K562 (cell line): Measurements from ENCODE around the gene ACTRT2. TPM values are rescaled to one million over a fixed set of nuclear protein-coding genes. Genes with fewer than 3 reads are reported as not detected.

Experiments used
- ATAC-seq: fragments of 200-7000 bp; cut with Tn5 transposase; 3 replicates; pipeline ENCODE4 v1.9.1; 2020; ENCODE audit warnings: moderate library complexity
- BruUV-seq: library from RNA; stranded (reverse); fragments of 400-500 nt; replicated peaks from 2 replicates; lab custom pipeline; 2021; lab: Mats Ljungman, UMichigan
- CTCF ChIA-PET: fragments of 300-600 bp; formaldehyde crosslinking; extraction: SDS; loops from one replicate; lab custom pipeline; 2021; ENCODE audit warnings: low intra/inter-chr PET ratio; lab: Yijun Ruan, JAX
- POLR2A ChIA-PET: fragments of 300-600, 350-650 bp; sonication (Branson Sonifier 250); formaldehyde crosslinking; extraction: SDS; loops from one replicate; lab custom pipeline; 2021; ENCODE audit warnings: antibody characterized with exemption, inconsistent platforms; lab: Yijun Ruan, JAX
- DNase-seq, 4 experiments: peaks; one replicate each; pipeline versions ENCODE4 v3.0.0 to v3.0.0-alpha.2; 2011 to 2018; ENCODE audit warnings: low spot score in 3 of 4, mixed read lengths in 3 of 4; ENCODE audit errors: extremely low read depth in 1 of 4
- FAIRE-seq: peaks from 2 replicates; lab custom pipeline; 2011; peaks lifted over from hg19 to GRCh38; lab: Jason Lieb, UNC
- H2AFZ ChIP-seq: 2 replicates; pipeline ENCODE4 v1.6.0; 2011; ENCODE audit warnings: low read depth, low read length, control low read depth, inconsistent platforms
- H3K27ac ChIP-seq: fragments of 200-600 bp; 3 replicates; pipeline ENCODE4 v1.8.0; 2011; ENCODE audit warnings: low read depth, mild to moderate bottlenecking, control low read depth, inconsistent platforms, low read length, moderate library complexity, mixed read lengths; ENCODE audit errors: extremely low read depth
- H3K27me3 ChIP-seq, 2 experiments: fragments of 300-600 bp in 1 of 2; 2 replicates in 1 of 2; 3 replicates in 1 of 2; pipeline versions ENCODE4 v1.6.0 to v1.8.0; 2011; ENCODE audit warnings: inconsistent platforms in 2 of 2, low read length in 2 of 2, mild to moderate bottlenecking in 1 of 2, mixed read lengths in 1 of 2, moderate library complexity in 1 of 2; ENCODE audit not compliant: control insufficient read depth in 2 of 2, insufficient read depth in 2 of 2
- H3K36me3 ChIP-seq: fragments of 300-600 bp; 3 replicates; pipeline ENCODE4 v1.8.0; 2011; ENCODE audit warnings: mild to moderate bottlenecking, low read length, inconsistent platforms; ENCODE audit not compliant: control insufficient read depth, insufficient read depth
- H3K4me1 ChIP-seq, 2 experiments: fragments of 200-600 bp in 1 of 2; replicated peaks in 1 of 2; 2 replicates in 1 of 2; 3 replicates in 1 of 2; pipeline versions ENCODE4 v1.5.1 to v1.8.0; 2011; ENCODE audit warnings: inconsistent platforms in 2 of 2, low read length in 2 of 2, mild to moderate bottlenecking in 1 of 2, mixed read lengths in 1 of 2, moderate library complexity in 1 of 2; ENCODE audit not compliant: control insufficient read depth in 2 of 2, insufficient read depth in 2 of 2
- H3K4me2 ChIP-seq: 2 replicates; pipeline ENCODE4 v1.6.1; 2011; ENCODE audit warnings: low read length, control low read depth, inconsistent platforms, mixed read lengths; ENCODE audit not compliant: insufficient read depth
- H3K4me3 ChIP-seq: fragments of 200-600 bp; sonication (generic), shearing (Covaris generic); 2 replicates; pipeline ENCODE4 v1.5.1; 2016; ENCODE audit warnings: control low read depth, inconsistent platforms
- H3K79me2 ChIP-seq: fragments of 200-600 bp; 3 replicates; pipeline ENCODE4 v1.8.0; 2011; ENCODE audit warnings: low read length, inconsistent platforms; ENCODE audit not compliant: control insufficient read depth, insufficient read depth
- H3K9ac ChIP-seq, 2 experiments: 2 replicates each; pipeline versions ENCODE4 v1.6.0 to v1.6.1; 2011; ENCODE audit warnings: low read depth in 2 of 2, low read length in 2 of 2, control low read depth in 1 of 2, inconsistent platforms in 1 of 2, mild to moderate bottlenecking in 1 of 2, mixed read lengths in 1 of 2; ENCODE audit not compliant: insufficient read depth in 1 of 2
- H3K9me1 ChIP-seq: one replicate; pipeline ENCODE4 v1.6.0; 2011; ENCODE audit warnings: inconsistent platforms, mild to moderate bottlenecking, low read length, moderate library complexity; ENCODE audit not compliant: control insufficient read depth, insufficient read depth
- H3K9me3 ChIP-seq: replicated peaks from 2 replicates; pipeline ENCODE4 v1.5.1; 2011; ENCODE audit warnings: low read depth, low read length, inconsistent platforms; ENCODE audit not compliant: control insufficient read depth, insufficient read depth
- H4K20me1 ChIP-seq: replicated peaks from 2 replicates; pipeline ENCODE4 v1.6.1; 2011; ENCODE audit warnings: low read length, inconsistent platforms, mixed read lengths; ENCODE audit not compliant: control insufficient read depth, insufficient read depth
- ASH1L ChIP-seq: fragments of 450-650 bp; IDR thresholded peaks from 2 replicates; pipeline ENCODE4 v1.6.1; 2018; ENCODE audit warnings: borderline replicate concordance, mild to moderate bottlenecking, low read depth; ENCODE audit not compliant: partially characterized antibody
- BCOR ChIP-seq: fragments of 450-650 bp; IDR thresholded peaks from 2 replicates; pipeline ENCODE4 v1.6.1; 2016
- CCNT2 ChIP-seq: IDR thresholded peaks from 2 replicates; pipeline ENCODE4 v1.6.1; 2011; ENCODE audit warnings: borderline replicate concordance, low read depth, mild to moderate bottlenecking, moderate library complexity, mixed read lengths, low read length; ENCODE audit not compliant: insufficient read length; ENCODE audit errors: extremely low read depth
- DPF2 ChIP-seq: fragments of 450-650 bp; IDR thresholded peaks from 2 replicates; pipeline ENCODE4 v1.6.1; 2016
- MECOM ChIP-seq: fragments of 250-450 bp; sonication (Bioruptor Pico); IDR thresholded peaks from 2 replicates; pipeline ENCODE4 v1.8.0; 2022; ENCODE audit warnings: inconsistent platforms
- MED1 ChIP-seq: sonication (generic); formaldehyde crosslinking; IDR thresholded peaks from 2 replicates; pipeline ENCODE4 v1.8.1; 2023; ENCODE audit warnings: missing genetic modification reagents, borderline replicate concordance
- RAD51 ChIP-seq: fragments of 450-650 bp; IDR thresholded peaks from 2 replicates; pipeline ENCODE4 v1.7.1; 2016; ENCODE audit warnings: low read depth, mild to moderate bottlenecking, borderline replicate concordance
- YBX1 ChIP-seq: fragments of 450-650 bp; IDR thresholded peaks from 2 replicates; pipeline ENCODE4 v1.7.1; 2016; ENCODE audit warnings: mild to moderate bottlenecking
- ZBTB7A ChIP-seq: IDR thresholded peaks from 2 replicates; pipeline ENCODE4 v1.6.1; 2011; ENCODE audit warnings: low read depth, mild to moderate bottlenecking, low read length, moderate library complexity, borderline replicate concordance; ENCODE audit not compliant: control insufficient read depth
- ZBTB8A ChIP-seq: fragments of 450-650 bp; IDR thresholded peaks from 2 replicates; pipeline ENCODE4 v1.6.1; 2018; ENCODE audit warnings: mild to moderate bottlenecking, moderate library complexity; ENCODE audit not compliant: partially characterized antibody
- ZNF23 ChIP-seq: fragments of 250-450 bp; sonication (Bioruptor Pico); IDR thresholded peaks from 2 replicates; pipeline ENCODE4 v1.4.0; 2020; ENCODE audit warnings: mild to moderate bottlenecking
- ZNF316 ChIP-seq: fragments of 450-650 bp; IDR thresholded peaks from 2 replicates; pipeline ENCODE4 v1.6.1; 2016
- ZNF655 ChIP-seq: fragments of 250-450 bp; sonication (Bioruptor Pico); IDR thresholded peaks from 2 replicates; pipeline ENCODE4 v1.5.0; 2021
- ZNF785 ChIP-seq: fragments of 250-450 bp; sonication (Bioruptor Pico); IDR thresholded peaks from 2 replicates; pipeline ENCODE4 v1.4.0; 2020; ENCODE audit warnings: mild to moderate bottlenecking
- in situ Hi-C: fragments of 300-500 bp; cut with MboI; formaldehyde crosslinking; loops from 4 replicates; pipeline ENCODE4 v1.15.0; 2018; ENCODE audit warnings: inconsistent platforms, mixed read lengths
- intact Hi-C: fragments of 100-400 bp; cut with micrococcal nuclease; formaldehyde crosslinking; loops from 2 replicates; pipeline ENCODE4 v1.14.2; 2022
- polyA plus RNA-seq, 8 experiments: library from polyadenylated mRNA; depleted of rRNA in 4 of 8; stranded (reverse) in 5 of 8; unstranded in 3 of 8; fragments of >200 nt; fragmentation: Nextera tagmentation in 2 of 8; fragmentation: Illumina TruSeq in 1 of 8; extraction: Ambion mirVana in 2 of 8; extraction: Trizol in 1 of 8; gene quantifications; 2 replicates each; pipeline versions ENCODE4 v1.2.1 to v1.2.3, GENCODE V29; 2011 to 2014; ENCODE audit warnings: inconsistent platforms in 1 of 8, missing spikeins in 1 of 8
- total RNA-seq, 7 experiments: library from RNA; depleted of rRNA in 6 of 7; stranded (reverse); fragments of >200 nt in 6 of 7; fragmentation: Illumina TruSeq in 2 of 7; extraction: Trizol in 2 of 7; gene quantifications; 2 replicates each; pipeline versions ENCODE4 v1.2.1 to v1.2.3, GENCODE V29; 2011 to 2021; ENCODE audit warnings: low replicate concordance in 1 of 7
- TF ChIP-seq, protein P1 (sequence below): fragments of 250-450 bp; sonication (Bioruptor Pico); IDR thresholded peaks from 2 replicates; pipeline ENCODE4 v1.8.0; 2022; ENCODE audit warnings: inconsistent platforms, mild to moderate bottlenecking, moderate library complexity, borderline replicate concordance
- TF ChIP-seq, protein P2 (sequence below): fragments of 250-450 bp; sonication (Bioruptor Pico); IDR thresholded peaks from 2 replicates; pipeline ENCODE4 v1.4.0; 2020; ENCODE audit warnings: mild to moderate bottlenecking

The ACTRT2 gene
- total and polyA plus RNA-seq, 9 of the 15 experiments (the other 6 are each of a cell fraction or from before 2014, with no cell fraction given): not detected

DNA sequence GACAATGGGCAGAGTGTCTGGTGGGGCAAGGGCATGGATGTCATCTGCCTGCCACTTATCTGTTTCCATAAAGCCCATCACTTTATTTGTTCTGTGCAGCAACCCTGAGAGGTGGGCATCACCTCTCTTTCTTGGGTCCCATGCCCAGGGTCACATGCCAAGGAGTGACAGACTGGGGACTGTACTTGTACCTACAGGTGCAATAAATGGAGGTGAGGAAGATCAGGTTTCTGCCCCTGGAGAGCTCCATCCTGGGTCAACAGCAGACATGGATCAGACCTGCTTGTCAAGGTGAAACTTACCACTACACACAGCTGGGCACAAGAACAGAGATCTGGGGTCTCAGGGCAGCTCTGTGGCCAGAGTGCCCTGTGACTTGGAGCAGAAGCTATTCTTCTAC lies 29.3 kb downstream of the ACTRT2 start:
- DNase-seq: no peak
- H4K20me1 ChIP-seq: no peaks in the 10 kb centered on the region
- POLR2A ChIA-PET: no interaction called here
- intact Hi-C loops (no loop called here), in situ Hi-C loops (no loop called here)
- H3K4me1 ChIP-seq: no peaks in the 10 kb centered on the region
- peaks cover 0 to 9% of the 10 kb centered on the region in 2 experiments; a peak in 1 of 5 replicates for H3K27me3 ChIP-seq
- FAIRE-seq: no peak
- H3K79me2 ChIP-seq: no peaks in the 10 kb centered on the region
- H2AFZ ChIP-seq: no peak overlapping the region
- H3K36me3 ChIP-seq: no peaks in the 10 kb centered on the region
- H3K9me1 ChIP-seq: no peaks in the 10 kb centered on the region
- ATAC-seq: no peak
- no peak overlapping the region for H3K4me2 ChIP-seq
- no peak overlapping the region for H3K4me3 ChIP-seq
- H3K9ac ChIP-seq: no peak overlapping the region
- H3K9me3 ChIP-seq: no peaks in the 10 kb centered on the region
- no TSS peak for BruUV-seq
- CTCF ChIA-PET: no interaction called here
- TF ChIP-seq ZNF23 (CRISPR knock-in tag): no peak
- no peak for TF ChIP-seq ZNF785
- TF ChIP-seq, protein P1, sequence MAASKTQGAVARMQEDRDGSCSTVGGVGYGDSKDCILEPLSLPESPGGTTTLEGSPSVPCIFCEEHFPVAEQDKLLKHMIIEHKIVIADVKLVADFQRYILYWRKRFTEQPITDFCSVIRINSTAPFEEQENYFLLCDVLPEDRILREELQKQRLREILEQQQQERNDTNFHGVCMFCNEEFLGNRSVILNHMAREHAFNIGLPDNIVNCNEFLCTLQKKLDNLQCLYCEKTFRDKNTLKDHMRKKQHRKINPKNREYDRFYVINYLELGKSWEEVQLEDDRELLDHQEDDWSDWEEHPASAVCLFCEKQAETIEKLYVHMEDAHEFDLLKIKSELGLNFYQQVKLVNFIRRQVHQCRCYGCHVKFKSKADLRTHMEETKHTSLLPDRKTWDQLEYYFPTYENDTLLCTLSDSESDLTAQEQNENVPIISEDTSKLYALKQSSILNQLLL (CRISPR knock-in tag): no peak
- no peak for TF ChIP-seq RAD51
- TF ChIP-seq DPF2: no peak
- TF ChIP-seq MED1 (CRISPR knock-in tag): no peak
- no peak for TF ChIP-seq ZNF316
- TF ChIP-seq, protein P2, sequence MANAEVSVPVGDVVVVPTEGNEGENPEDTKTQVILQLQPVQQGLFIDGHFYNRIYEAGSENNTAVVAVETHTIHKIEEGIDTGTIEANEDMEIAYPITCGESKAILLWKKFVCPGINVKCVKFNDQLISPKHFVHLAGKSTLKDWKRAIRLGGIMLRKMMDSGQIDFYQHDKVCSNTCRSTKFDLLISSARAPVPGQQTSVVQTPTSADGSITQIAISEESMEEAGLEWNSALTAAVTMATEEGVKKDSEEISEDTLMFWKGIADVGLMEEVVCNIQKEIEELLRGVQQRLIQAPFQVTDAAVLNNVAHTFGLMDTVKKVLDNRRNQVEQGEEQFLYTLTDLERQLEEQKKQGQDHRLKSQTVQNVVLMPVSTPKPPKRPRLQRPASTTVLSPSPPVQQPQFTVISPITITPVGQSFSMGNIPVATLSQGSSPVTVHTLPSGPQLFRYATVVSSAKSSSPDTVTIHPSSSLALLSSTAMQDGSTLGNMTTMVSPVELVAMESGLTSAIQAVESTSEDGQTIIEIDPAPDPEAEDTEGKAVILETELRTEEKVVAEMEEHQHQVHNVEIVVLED: no peak
- no peak for TF ChIP-seq ZBTB8A
- TF ChIP-seq ZBTB7A: no peak
- TF ChIP-seq YBX1: no peak
- no peak for TF ChIP-seq ZNF655
- no peak for TF ChIP-seq MECOM (CRISPR knock-in tag)
- TF ChIP-seq ASH1L: no peak
- no peak for TF ChIP-seq CCNT2
- no peak for TF ChIP-seq BCOR
- no peak overlapping the region for H3K27ac ChIP-seq
